Measurements from ENCODE around the gene ERN1. TPM values are rescaled to one million over a fixed set of nuclear protein-coding genes. Genes with fewer than 3 reads are reported as not detected.

Gene ERN1
- total RNA-seq, 4 donors from 2014 or later: 9.5 to 20.2 (median 12.8) TPM

DNA sequence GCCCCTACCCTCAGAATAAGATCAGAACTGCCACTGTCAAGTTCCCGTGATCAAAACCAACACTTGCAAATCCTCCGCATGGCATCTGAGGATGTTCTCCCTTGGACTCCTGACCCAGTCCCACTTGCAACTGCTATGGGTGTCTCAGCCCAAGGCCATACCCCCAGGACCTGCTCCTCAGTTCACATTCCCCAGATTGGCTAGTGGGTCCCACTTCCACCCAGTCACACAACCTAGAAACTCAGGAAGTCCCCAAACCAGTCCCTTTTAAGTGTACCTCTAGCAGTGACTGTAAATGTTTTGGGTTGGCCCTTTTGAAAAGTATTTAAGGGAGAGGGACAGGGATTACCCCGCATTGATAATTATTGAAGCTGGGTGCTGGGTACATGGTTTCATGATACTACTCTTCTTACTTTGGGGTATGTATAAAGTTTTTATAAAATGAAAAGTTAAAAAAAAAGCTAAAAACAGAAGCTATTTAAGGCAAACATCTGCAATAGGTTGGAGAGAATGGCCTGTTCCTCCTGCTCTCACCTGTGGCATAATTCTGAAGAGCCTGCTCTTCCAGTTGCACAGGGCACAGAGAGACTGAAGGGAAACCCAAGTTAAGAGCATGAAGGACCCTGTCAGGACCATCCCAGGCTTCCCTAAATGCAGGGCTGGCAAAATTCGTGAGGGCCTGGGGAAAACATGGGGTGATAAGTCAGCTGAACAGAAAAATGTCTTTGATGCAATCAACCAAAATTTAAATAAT is 42.5 kb downstream of the ERN1 start:
- Histone ChIP-seq H3K9me3 (no peaks in the 10 kb centered on the region), H3K4me1 (peaks cover 16 to 47% of the 10 kb centered on the region in 2 donors), H3K4me3 (replicated peaks in 1 of 3) (no peak overlapping the region), H3K36me3 (no peaks in the 10 kb centered on the region), H3K27ac (no peak overlapping the region), H3K27me3 (no peaks in the 10 kb centered on the region)
- DNase-seq: no peak
- WGBS, 2 donors: 91 to 92% methylated on average over 4 of the region's 4 CpGs
- intact Hi-C loops (cut with DNase I): no loop called here
- TF ChIP-seq, protein P1, sequence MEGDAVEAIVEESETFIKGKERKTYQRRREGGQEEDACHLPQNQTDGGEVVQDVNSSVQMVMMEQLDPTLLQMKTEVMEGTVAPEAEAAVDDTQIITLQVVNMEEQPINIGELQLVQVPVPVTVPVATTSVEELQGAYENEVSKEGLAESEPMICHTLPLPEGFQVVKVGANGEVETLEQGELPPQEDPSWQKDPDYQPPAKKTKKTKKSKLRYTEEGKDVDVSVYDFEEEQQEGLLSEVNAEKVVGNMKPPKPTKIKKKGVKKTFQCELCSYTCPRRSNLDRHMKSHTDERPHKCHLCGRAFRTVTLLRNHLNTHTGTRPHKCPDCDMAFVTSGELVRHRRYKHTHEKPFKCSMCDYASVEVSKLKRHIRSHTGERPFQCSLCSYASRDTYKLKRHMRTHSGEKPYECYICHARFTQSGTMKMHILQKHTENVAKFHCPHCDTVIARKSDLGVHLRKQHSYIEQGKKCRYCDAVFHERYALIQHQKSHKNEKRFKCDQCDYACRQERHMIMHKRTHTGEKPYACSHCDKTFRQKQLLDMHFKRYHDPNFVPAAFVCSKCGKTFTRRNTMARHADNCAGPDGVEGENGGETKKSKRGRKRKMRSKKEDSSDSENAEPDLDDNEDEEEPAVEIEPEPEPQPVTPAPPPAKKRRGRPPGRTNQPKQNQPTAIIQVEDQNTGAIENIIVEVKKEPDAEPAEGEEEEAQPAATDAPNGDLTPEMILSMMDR (IDR thresholded peaks at IDR 0.05): no peak
- no peak for TF ChIP-seq POLR2A (IDR thresholded peaks at IDR 0.05)

DNA sequence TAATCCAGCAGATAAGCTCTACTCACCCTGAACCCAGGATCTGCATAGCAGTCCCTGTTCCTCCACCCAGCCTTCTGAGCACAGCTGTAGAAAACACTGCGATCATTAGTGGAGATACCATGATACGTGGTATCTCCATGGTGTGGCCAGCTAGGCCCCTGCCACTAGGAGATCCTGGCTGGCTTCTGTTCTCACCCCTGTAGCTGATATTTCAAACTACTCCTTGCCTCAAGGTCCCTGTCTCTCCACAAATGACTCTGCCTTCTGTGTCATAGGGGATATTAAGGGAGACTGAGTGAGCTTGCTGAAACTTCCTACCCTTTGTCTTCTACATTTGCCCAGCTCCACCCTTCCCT is 44.3 kb downstream of the ERN1 start:
- H3K27me3 ChIP-seq: no peaks in the 10 kb centered on the region
- DNase-seq: no peak
- no peak overlapping the region for H3K27ac ChIP-seq
- 94 to 97% methylated on average over 2 of the region's 2 CpGs for WGBS, 2 donors
- H3K36me3 ChIP-seq: no peaks in the 10 kb centered on the region
- no peaks in the 10 kb centered on the region for H3K9me3 ChIP-seq
- no peak overlapping the region for H3K4me3 ChIP-seq (replicated peaks in 1 of 3)
- peaks cover 22 to 53% of the 10 kb centered on the region in 2 donors for H3K4me1 ChIP-seq
- no peak for TF ChIP-seq POLR2A (IDR thresholded peaks at IDR 0.05)
- TF ChIP-seq, protein P1 (IDR thresholded peaks at IDR 0.05): no peak
- intact Hi-C loops (cut with DNase I): no loop called here

DNA sequence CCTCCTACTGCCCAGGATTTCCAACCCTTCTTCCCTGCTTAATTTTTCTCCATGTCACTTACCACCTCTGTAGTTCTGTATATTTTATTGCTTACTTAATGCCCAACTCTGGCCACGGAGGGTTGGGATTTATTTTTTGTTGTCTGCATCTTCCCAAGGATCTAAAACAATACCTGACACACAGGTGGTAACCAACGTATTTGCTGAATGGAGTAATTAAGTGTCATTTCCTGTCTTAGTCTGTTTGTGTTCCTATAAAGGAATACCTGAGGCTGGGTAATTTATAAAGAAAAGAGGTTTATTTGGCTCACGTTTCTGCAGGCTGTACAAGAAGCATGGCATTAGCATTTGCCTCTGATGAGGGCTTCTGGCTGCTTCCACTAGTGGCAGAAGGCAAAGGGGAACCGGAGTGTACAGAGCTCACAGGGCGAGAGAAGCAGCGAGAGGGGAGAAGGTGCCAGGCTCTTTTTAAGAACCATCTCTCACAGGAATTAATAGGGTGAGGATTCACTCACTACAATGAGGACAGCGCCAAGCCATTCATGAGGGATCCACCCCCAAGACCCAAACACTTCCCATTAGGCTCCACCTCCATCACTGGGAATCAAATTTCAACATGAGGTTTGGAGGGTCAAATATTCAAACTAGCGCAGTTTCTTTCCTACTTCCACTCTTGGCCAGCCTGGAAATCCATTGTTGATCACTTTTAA is 44.8 kb downstream of the ERN1 start:
- intact Hi-C loops (cut with DNase I): no loop called here
- peaks cover 22 to 53% of the 10 kb centered on the region in 2 donors for H3K4me1 ChIP-seq

DNA sequence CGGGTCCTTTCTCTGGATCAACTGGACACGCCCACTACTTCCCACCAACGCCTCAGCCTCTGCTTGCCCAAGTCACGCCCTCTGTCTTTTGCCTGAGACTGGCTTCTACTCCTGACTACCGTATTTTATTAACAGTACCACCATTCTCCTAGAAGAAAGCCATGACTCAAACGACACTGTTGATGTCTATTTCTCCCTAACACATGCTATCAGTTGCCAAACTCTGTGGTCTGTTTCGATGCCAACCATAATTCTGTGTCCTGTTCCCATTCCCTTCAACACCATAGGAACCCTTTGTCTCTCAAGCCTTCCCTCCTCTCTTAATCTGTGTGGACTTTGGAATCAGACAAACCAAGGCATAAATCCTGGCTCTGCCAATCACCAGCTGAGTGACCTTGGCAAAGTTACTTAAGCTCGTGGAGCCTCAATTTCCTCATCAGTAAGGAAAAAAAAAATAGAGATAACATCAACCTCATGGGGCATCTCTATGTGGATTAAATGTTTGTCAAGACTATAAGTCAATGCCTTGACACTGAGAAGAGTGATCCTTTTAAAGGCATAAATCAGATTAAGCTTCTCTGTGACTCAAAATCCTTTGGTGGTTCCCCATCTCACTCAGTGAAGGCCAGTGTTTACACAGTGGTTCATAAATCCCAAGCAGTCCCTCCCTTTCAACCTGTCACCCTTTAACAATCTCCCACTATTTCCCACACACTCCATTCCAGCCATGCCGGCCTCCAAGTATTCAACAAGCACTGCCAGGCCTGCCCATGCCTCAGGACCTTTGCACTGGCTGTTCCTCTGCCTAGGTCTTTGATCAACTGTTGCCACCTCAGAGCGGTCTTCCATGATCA is 45.6 kb downstream of the ERN1 start:
- no peak for TF ChIP-seq POLR2A (IDR thresholded peaks at IDR 0.05)
- TF ChIP-seq, protein P1 (IDR thresholded peaks at IDR 0.05): no peak
- WGBS, 2 donors: 74 to 78% methylated on average over 10 of the region's 10 CpGs
- no peaks in the 10 kb centered on the region for H3K9me3 ChIP-seq
- no peaks in the 10 kb centered on the region for H3K36me3 ChIP-seq
- peak overlapping the region in 2 of 3 donors; percentile 72 to 77 for H3K27ac ChIP-seq
- DNase-seq: no peak
- peaks cover 22 to 53% of the 10 kb centered on the region in 2 donors for H3K4me1 ChIP-seq
- intact Hi-C loops (cut with DNase I): no loop called here
- no peaks in the 10 kb centered on the region for H3K27me3 ChIP-seq
- no peak overlapping the region for H3K4me3 ChIP-seq (replicated peaks in 1 of 3)

More for the DNA sequence above, 44.8 kb downstream of the ERN1 start:
- Histone ChIP-seq H3K27ac (no peak overlapping the region), H3K27me3 (no peaks in the 10 kb centered on the region), H3K4me3 (replicated peaks in 1 of 3) (no peak overlapping the region), H3K36me3 (no peaks in the 10 kb centered on the region), H3K9me3 (no peaks in the 10 kb centered on the region)
- TF ChIP-seq, protein P1 (IDR thresholded peaks at IDR 0.05): no peak
- TF ChIP-seq POLR2A (IDR thresholded peaks at IDR 0.05): no peak
- no peak for DNase-seq
- 84 to 93% methylated on average over 8 of the region's 8 CpGs for WGBS, 2 donors
